SJSA1 (cell line): Measurements from ENCODE around the gene LILRA5. TPM values are rescaled to one million over a fixed set of nuclear protein-coding genes. Genes with fewer than 3 reads are reported as not detected.
"Not testable (repeated sequence)": the region's sequence is repeated elsewhere in the genome, so short reads cannot be mapped to it uniquely, and the experiment has no call there.

Experiments
- DNase-seq, 2 experiments: peaks; one replicate each; pipeline ENCODE4 v3.0.0-alpha.2; 2015 to 2020; ENCODE audit warnings: low spot score in 2 of 2, low read depth in 1 of 2
- H3K27ac ChIP-seq: fragments of 250-450 bp; sonication (Bioruptor Pico); 2 replicates; pipeline ENCODE4 v1.5.1; 2020; ENCODE audit warnings: mild to moderate bottlenecking, moderate library complexity
- H3K27me3 ChIP-seq: fragments of 250-450 bp; sonication (Bioruptor Pico); replicated peaks from 2 replicates; pipeline ENCODE4 v1.5.1; 2020; ENCODE audit warnings: mild to moderate bottlenecking, moderate library complexity
- H3K36me3 ChIP-seq: fragments of 250-450 bp; sonication (Bioruptor Pico); 2 replicates; pipeline ENCODE4 v1.5.1; 2020; ENCODE audit warnings: mild to moderate bottlenecking
- H3K4me1 ChIP-seq: fragments of 250-450 bp; sonication (Bioruptor Pico); replicated peaks from 2 replicates; pipeline ENCODE4 v1.6.1; 2021; ENCODE audit warnings: mild to moderate bottlenecking
- H3K4me3 ChIP-seq: fragments of 250-450 bp; sonication (Bioruptor Pico); 2 replicates; pipeline ENCODE4 v1.5.1; 2020; ENCODE audit warnings: mild to moderate bottlenecking
- H3K9me3 ChIP-seq: fragments of 250-450 bp; sonication (Bioruptor Pico); replicated peaks from 2 replicates; pipeline ENCODE4 v1.5.1; 2020; ENCODE audit warnings: mild to moderate bottlenecking
- total RNA-seq: library from RNA; depleted of rRNA; stranded (reverse); fragments of >200 nt; shearing (Covaris generic); gene quantifications from 2 replicates; pipeline ENCODE4 v1.2.3, GENCODE V29; 2014

LILRA5 gene
- total RNA-seq, 1 experiment from 2014 or later = not detected

GRCh38 chr19:54307389-54308020, 5.5 kb downstream of the LILRA5 start:
- Histone ChIP-seq H3K4me3 (no peak overlapping the region), H3K27ac (no peak overlapping the region), H3K9me3 (no peaks in the 10 kb centered on the region), H3K27me3 (no peaks in the 10 kb centered on the region), H3K36me3 (no peaks in the 10 kb centered on the region), H3K4me1 (no peaks in the 10 kb centered on the region)
- no peak for DNase-seq

- no peaks in the 10 kb centered on the region for H3K36me3 ChIP-seq
- DNase-seq = no peak
- H3K27me3 ChIP-seq = peaks cover 14% of the 10 kb centered on the region
- H3K4me1 ChIP-seq = no peaks in the 10 kb centered on the region
- no peaks in the 10 kb centered on the region for H3K9me3 ChIP-seq
- no peak overlapping the region for H3K27ac ChIP-seq
- no peak overlapping the region for H3K4me3 ChIP-seq
These were observed 7.8 kb downstream of the LILRA5 start for GRCh38 chr19:54305141-54305540.

- no peaks in the 10 kb centered on the region for H3K36me3 ChIP-seq
- no peaks in the 10 kb centered on the region for H3K9me3 ChIP-seq
- H3K4me3 ChIP-seq = no peak overlapping the region
- no peak overlapping the region for H3K27ac ChIP-seq
- H3K4me1 ChIP-seq = no peaks in the 10 kb centered on the region
- H3K27me3 ChIP-seq = peaks cover 15% of the 10 kb centered on the region
- DNase-seq = no peak
These were observed 10.7 kb downstream of the LILRA5 start for GRCh38 chr19:54302257-54302656.

GRCh38 chr19:54299515-54299914, 13.5 kb downstream of the LILRA5 start:
- H3K4me3 ChIP-seq = no peak overlapping the region
- no peak overlapping the region for H3K27ac ChIP-seq
- DNase-seq = no peak
- H3K27me3 ChIP-seq = peaks cover 19% of the 10 kb centered on the region
- H3K9me3 ChIP-seq = no peaks in the 10 kb centered on the region
- no peaks in the 10 kb centered on the region for H3K36me3 ChIP-seq
- H3K4me1 ChIP-seq = no peaks in the 10 kb centered on the region

- H3K36me3 ChIP-seq = no peaks in the 10 kb centered on the region
These were observed 13.9 kb downstream of the LILRA5 start for GRCh38 chr19:54299126-54299498.

GRCh38 chr19:54298357-54299125, 14.4 kb downstream of the LILRA5 start:
- Histone ChIP-seq H3K27ac (no peak overlapping the region), H3K4me3 (no peak overlapping the region), H3K27me3 (peaks cover 19% of the 10 kb centered on the region), H3K9me3 (no peaks in the 10 kb centered on the region), H3K36me3 (no peaks in the 10 kb centered on the region), H3K4me1 (no peaks in the 10 kb centered on the region)
- no peak for DNase-seq

More at GRCh38 chr19:54299126-54299498, 13.9 kb downstream of the LILRA5 start:
- Histone ChIP-seq H3K27ac (no peak overlapping the region), H3K27me3 (peaks cover 19% of the 10 kb centered on the region), H3K9me3 (no peaks in the 10 kb centered on the region), H3K4me1 (no peaks in the 10 kb centered on the region), H3K4me3 (no peak overlapping the region)
- DNase-seq = no peak

GRCh38 chr19:54297759-54298305, 15.1 kb downstream of the LILRA5 start:
- peaks cover 19% of the 10 kb centered on the region for H3K27me3 ChIP-seq
- DNase-seq = no peak
- no peak overlapping the region for H3K4me3 ChIP-seq
- H3K27ac ChIP-seq = no peak overlapping the region
- H3K9me3 ChIP-seq = no peaks in the 10 kb centered on the region
- no peaks in the 10 kb centered on the region for H3K4me1 ChIP-seq
- H3K36me3 ChIP-seq = no peaks in the 10 kb centered on the region

- Histone ChIP-seq H3K27me3 (peaks cover 4% of the 10 kb centered on the region; the same call in 1 of the 2 replicates), H3K4me1 (no peaks in the 10 kb centered on the region), H3K4me3 (no peak overlapping the region), H3K9me3 (no peaks in the 10 kb centered on the region), H3K27ac (no peak overlapping the region), H3K36me3 (no peaks in the 10 kb centered on the region)
- DNase-seq = no peak
These were observed 18.4 kb downstream of the LILRA5 start for GRCh38 chr19:54294539-54294938.

GRCh38 chr19:54289160-54289559, 23.8 kb downstream of the LILRA5 start:
- not testable (repeated sequence) for H3K9me3 ChIP-seq, DNase-seq

GRCh38 chr19:54287456-54287855, 25.5 kb downstream of the LILRA5 start:
- no peak overlapping the region for H3K27ac ChIP-seq

More at GRCh38 chr19:54289160-54289559, 23.8 kb downstream of the LILRA5 start:
- not testable (repeated sequence) for H3K4me1 ChIP-seq, H3K27ac ChIP-seq, H3K4me3 ChIP-seq, H3K27me3 ChIP-seq, H3K36me3 ChIP-seq

GRCh38 chr19:54286283-54286682, 26.7 kb downstream of the LILRA5 start:
- H3K4me1 ChIP-seq, H3K36me3 ChIP-seq, H3K9me3 ChIP-seq, H3K4me3 ChIP-seq, H3K27me3 ChIP-seq, H3K27ac ChIP-seq: not testable (repeated sequence)
- DNase-seq = peak in 1 of 2 experiments; percentile 9

More at GRCh38 chr19:54287456-54287855, 25.5 kb downstream of the LILRA5 start:
- Histone ChIP-seq H3K4me1 (no peaks in the 10 kb centered on the region), H3K27me3 (peaks cover 5% of the 10 kb centered on the region), H3K9me3 (no peaks in the 10 kb centered on the region), H3K36me3 (no peaks in the 10 kb centered on the region), H3K4me3 (no peak overlapping the region)
- no peak for DNase-seq

- H3K4me3 ChIP-seq, H3K27me3 ChIP-seq, H3K4me1 ChIP-seq, H3K36me3 ChIP-seq, H3K9me3 ChIP-seq, H3K27ac ChIP-seq: not testable (repeated sequence)
- peak in 1 of 2 experiments; percentile 37 for DNase-seq
These were observed 27.4 kb downstream of the LILRA5 start for GRCh38 chr19:54285427-54286056.

- Histone ChIP-seq H3K27me3 (peaks cover 5% of the 10 kb centered on the region), H3K4me1 (no peaks in the 10 kb centered on the region), H3K4me3 (no peak overlapping the region), H3K27ac (no peak overlapping the region), H3K36me3 (no peaks in the 10 kb centered on the region), H3K9me3 (no peaks in the 10 kb centered on the region)
- peak in 1 of 2 experiments; percentile 24 for DNase-seq
These were observed 30.1 kb downstream of the LILRA5 start for GRCh38 chr19:54282686-54283470.
